GM23248 (cell line): ENCODE data around the gene CLCNKB.

Experiments used
- EZH2 ChIP-seq: fragments of 200-600 bp; sonication (generic); IDR thresholded peaks from 2 replicates; pipeline ENCODE4 v1.6.1; 2018; ENCODE audit warnings: antibody characterized with exemption, mild to moderate bottlenecking; ENCODE audit not compliant: insufficient read depth, poor library complexity, severe bottlenecking
- EZH2phosphoT487 ChIP-seq: fragments of 200-600 bp; sonication (generic); IDR thresholded peaks from 2 replicates; pipeline ENCODE4 v1.6.1; 2018; ENCODE audit warnings: antibody characterized with exemption, moderate library complexity, mild to moderate bottlenecking, low read depth; ENCODE audit not compliant: insufficient read depth

- TF ChIP-seq EZH2phosphoT487 (no peak), EZH2 (no peak)
Observed at GRCh38 chr1:16017076-16017460, 26.5 kb upstream of the CLCNKB start.
